PFSK-1 (cell line): ENCODE results near the gene PRKAG2.

Experiments
- FOXP2 ChIP-seq: optimal IDR thresholded peaks from 2 replicates; pipeline ENCODE3; 2011; ENCODE audit warnings: borderline replicate concordance, control low read depth, inconsistent platforms; ENCODE audit not compliant: insufficient read depth; ENCODE audit errors: extremely low read length, extremely low read depth
- POLR2AphosphoS5 ChIP-seq: IDR thresholded peaks from 2 replicates; pipeline ENCODE4 v1.6.1; 2012; ENCODE audit warnings: low read depth, mild to moderate bottlenecking, control low read depth, low read length, moderate library complexity
- REST ChIP-seq, 2 experiments: IDR thresholded peaks; 2 replicates each; pipeline versions ENCODE4 v1.6.1 to v1.8.0; 2011 to 2012; ENCODE audit warnings: low read depth in 2 of 2, low read length in 2 of 2, control low read depth in 1 of 2, inconsistent platforms in 1 of 2, mild to moderate bottlenecking in 1 of 2, moderate library complexity in 1 of 2; ENCODE audit not compliant: insufficient read depth in 1 of 2
- SIN3A ChIP-seq: IDR thresholded peaks from 2 replicates; pipeline ENCODE4 v1.6.1; 2012; ENCODE audit warnings: mild to moderate bottlenecking, low read length, moderate library complexity, borderline replicate concordance; ENCODE audit not compliant: insufficient read depth
- TAF1 ChIP-seq: IDR thresholded peaks from 2 replicates; pipeline ENCODE4 v1.6.1; 2012; ENCODE audit warnings: low read length, control low read depth, borderline replicate concordance; ENCODE audit not compliant: insufficient read depth

The PRKAG2 gene

GRCh38 chr7:151854720-151855071, 22.2 kb downstream of the PRKAG2 start:
- TF ChIP-seq SIN3A: no peak
- no peak for TF ChIP-seq FOXP2
- TF ChIP-seq POLR2AphosphoS5: no peak
- TF ChIP-seq TAF1: no peak
- no peak for TF ChIP-seq REST (IDR thresholded peaks at IDR 0.05; ENCODE audit: insufficient read depth in 1 of 2, low read depth in 2 of 2, low read length in 2 of 2)

GRCh38 chr7:151853896-151854719, 22.8 kb downstream of the PRKAG2 start:
- TF ChIP-seq FOXP2: no peak
- 0 out of 4 replicates have a peak, but pooled peaks of 1 of the 2 experiments have one; percentile 13 for TF ChIP-seq REST (IDR thresholded peaks at IDR 0.05; ENCODE audit: insufficient read depth in 1 of 2, low read depth in 2 of 2, low read length in 2 of 2)
- no peak for TF ChIP-seq TAF1
- no peak for TF ChIP-seq POLR2AphosphoS5
- TF ChIP-seq SIN3A: no peak

- TF ChIP-seq REST (IDR thresholded peaks at IDR 0.05; ENCODE audit: insufficient read depth in 1 of 2, low read depth in 2 of 2, low read length in 2 of 2) (no peak), POLR2AphosphoS5 (no peak), FOXP2 (no peak), TAF1 (no peak), SIN3A (no peak)
Observed at GRCh38 chr7:151852486-151853396, 24.2 kb downstream of the PRKAG2 start.

- TF ChIP-seq TAF1 (no peak), POLR2AphosphoS5 (no peak), FOXP2 (no peak)
Observed at GRCh38 chr7:151851782-151852181, 25.1 kb downstream of the PRKAG2 start.

- no peak for TF ChIP-seq REST (IDR thresholded peaks at IDR 0.05; ENCODE audit: insufficient read depth in 1 of 2, low read depth in 2 of 2, low read length in 2 of 2)
- no peak for TF ChIP-seq FOXP2
- TF ChIP-seq TAF1: no peak
Observed at GRCh38 chr7:151851145-151851751, 25.7 kb downstream of the PRKAG2 start.
